ENCODE data around the gene LHFPL2. TPM values are rescaled to one million over a fixed set of nuclear protein-coding genes. Genes with fewer than 3 reads are reported as not detected.

The LHFPL2 gene
- total and polyA plus RNA-seq, 9 of the 15 experiments (the other 6 are each of a cell fraction or from before 2014, with no cell fraction given), result 1.0 to 6.6 (median 4.6) TPM

DNA sequence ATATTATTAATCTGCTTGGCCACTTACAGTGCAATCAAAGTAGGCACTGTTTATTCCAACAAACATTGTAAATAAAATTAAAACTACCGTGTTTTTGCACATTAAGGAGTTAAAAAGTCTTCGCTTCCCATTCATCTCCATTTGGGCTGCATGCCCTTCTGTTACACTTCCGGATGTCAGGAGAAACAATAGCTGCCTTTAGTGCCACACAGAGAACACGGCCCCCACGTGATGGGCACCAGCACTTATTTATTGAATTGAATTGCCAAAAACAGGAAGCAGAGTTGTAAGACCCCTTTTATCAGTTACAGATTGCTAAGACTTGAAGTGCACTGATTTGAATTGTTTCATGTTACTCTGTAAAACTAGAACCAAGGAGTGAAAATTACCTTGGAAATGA, 80.4 kb downstream of the LHFPL2 start (continued):
- TF ChIP-seq CXXC5 (CRISPR knock-in tag; IDR thresholded peaks at IDR 0.05), result no peak

- FAIRE-seq (no peak), DNase-seq (ENCODE audit: extremely low read depth in 1 of 4, low spot score in 3 of 4) (no peak), ATAC-seq (no peak)
- CTCF ChIA-PET (ENCODE audit: low intra/inter-chr PET ratio), result no interaction called here
- Histone ChIP-seq H3K4me3 (no peak overlapping the region), H3K27ac (ENCODE audit: extremely low read depth, low read depth, low read length) (no peak overlapping the region), H3K4me1 (replicated peaks in 1 of 2; ENCODE audit: control insufficient read depth in 2 of 2, insufficient read depth in 2 of 2, low read length in 2 of 2) (peaks cover 0 to 13% of the 10 kb centered on the region in 2 experiments; a peak in 2 of 5 replicates), H3K4me2 (ENCODE audit: insufficient read depth, low read length) (no peak overlapping the region), H3K9me3 (replicated peaks; ENCODE audit: control insufficient read depth, insufficient read depth, low read depth, low read length) (no peaks in the 10 kb centered on the region), H3K79me2 (ENCODE audit: control insufficient read depth, insufficient read depth, low read length) (no peaks in the 10 kb centered on the region), H3K9me1 (ENCODE audit: control insufficient read depth, insufficient read depth, low read length) (no peaks in the 10 kb centered on the region), H4K20me1 (replicated peaks; ENCODE audit: control insufficient read depth, insufficient read depth, low read length) (no peaks in the 10 kb centered on the region), H2AFZ (ENCODE audit: low read depth, low read length) (no peak overlapping the region), H3K27me3 (ENCODE audit: control insufficient read depth in 2 of 2, insufficient read depth in 2 of 2, low read length in 2 of 2) (no peaks in the 10 kb centered on the region), H3K36me3 (ENCODE audit: control insufficient read depth, insufficient read depth, low read length) (no peaks in the 10 kb centered on the region), H3K9ac (ENCODE audit: insufficient read depth in 1 of 2, low read depth in 2 of 2, low read length in 2 of 2) (no peak overlapping the region)
- 36% methylated on average over 3 of the region's 3 CpGs for WGBS (ENCODE audit: insufficient coverage, low coverage, missing lambda C conversion rate)
- no TSS peak for BruUV-seq (replicated peaks)
- in situ Hi-C loops (cut with MboI) (no loop called here), intact Hi-C loops (cut with micrococcal nuclease) (no loop called here)
- POLR2A ChIA-PET, result interaction anchor here (0.9 kb wide), 1 partner anchor 18 kb away, joined by 3 read pairs; no protein-coding TSS in a partner anchor
- TF ChIP-seq BRD4 (IDR thresholded peaks at IDR 0.05), result no peak
- TF ChIP-seq ZNF239 (CRISPR knock-in tag; IDR thresholded peaks at IDR 0.05), result no peak
- TF ChIP-seq ZKSCAN3 (CRISPR knock-in tag; IDR thresholded peaks at IDR 0.05), result no peak
- no peak for TF ChIP-seq E2F4 (CRISPR knock-in tag; IDR thresholded peaks at IDR 0.05; ENCODE audit: low read depth)
- TF ChIP-seq, protein P1, sequence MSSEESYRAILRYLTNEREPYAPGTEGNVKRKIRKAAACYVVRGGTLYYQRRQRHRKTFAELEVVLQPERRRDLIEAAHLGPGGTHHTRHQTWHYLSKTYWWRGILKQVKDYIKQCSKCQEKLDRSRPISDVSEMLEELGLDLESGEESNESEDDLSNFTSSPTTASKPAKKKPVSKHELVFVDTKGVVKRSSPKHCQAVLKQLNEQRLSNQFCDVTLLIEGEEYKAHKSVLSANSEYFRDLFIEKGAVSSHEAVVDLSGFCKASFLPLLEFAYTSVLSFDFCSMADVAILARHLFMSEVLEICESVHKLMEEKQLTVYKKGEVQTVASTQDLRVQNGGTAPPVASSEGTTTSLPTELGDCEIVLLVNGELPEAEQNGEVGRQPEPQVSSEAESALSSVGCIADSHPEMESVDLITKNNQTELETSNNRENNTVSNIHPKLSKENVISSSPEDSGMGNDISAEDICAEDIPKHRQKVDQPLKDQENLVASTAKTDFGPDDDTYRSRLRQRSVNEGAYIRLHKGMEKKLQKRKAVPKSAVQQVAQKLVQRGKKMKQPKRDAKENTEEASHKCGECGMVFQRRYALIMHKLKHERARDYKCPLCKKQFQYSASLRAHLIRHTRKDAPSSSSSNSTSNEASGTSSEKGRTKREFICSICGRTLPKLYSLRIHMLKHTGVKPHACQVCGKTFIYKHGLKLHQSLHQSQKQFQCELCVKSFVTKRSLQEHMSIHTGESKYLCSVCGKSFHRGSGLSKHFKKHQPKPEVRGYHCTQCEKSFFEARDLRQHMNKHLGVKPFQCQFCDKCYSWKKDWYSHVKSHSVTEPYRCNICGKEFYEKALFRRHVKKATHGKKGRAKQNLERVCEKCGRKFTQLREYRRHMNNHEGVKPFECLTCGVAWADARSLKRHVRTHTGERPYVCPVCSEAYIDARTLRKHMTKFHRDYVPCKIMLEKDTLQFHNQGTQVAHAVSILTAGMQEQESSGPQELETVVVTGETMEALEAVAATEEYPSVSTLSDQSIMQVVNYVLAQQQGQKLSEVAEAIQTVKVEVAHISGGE (CRISPR knock-in tag; IDR thresholded peaks at IDR 0.05), result no peak
- no peak for TF ChIP-seq KDM1A (IDR thresholded peaks at IDR 0.05)
- no peak for TF ChIP-seq ARNT (IDR thresholded peaks at IDR 0.05)
- TF ChIP-seq MTA1 (IDR thresholded peaks at IDR 0.05; ENCODE audit: borderline replicate concordance), result no peak
- no peak for TF ChIP-seq ZNF134 (CRISPR knock-in tag; conservative IDR thresholded peaks at IDR 0.05)
- TF ChIP-seq ZNF449 (CRISPR knock-in tag; IDR thresholded peaks at IDR 0.05), result no peak
- TF ChIP-seq IRF2 (CRISPR knock-in tag; IDR thresholded peaks at IDR 0.05), result no peak
- TF ChIP-seq E2F6 (IDR thresholded peaks at IDR 0.05; ENCODE audit: borderline replicate concordance in 1 of 2, extremely low read depth in 1 of 2, insufficient read depth in 1 of 2, insufficient read length in 1 of 2, low read depth in 1 of 2, low read length in 1 of 2, poor library complexity in 1 of 2, severe bottlenecking in 1 of 2), result no peak
- TF ChIP-seq CBFA2T3 (IDR thresholded peaks at IDR 0.05), result no peak
- no peak for TF ChIP-seq ZBTB8A (IDR thresholded peaks at IDR 0.05; ENCODE audit: partially characterized antibody)
These were observed 81.0 kb downstream of the LHFPL2 start for GRCh38 chr5:78567617-78568016.

Measured in K562 (cell line).